Ishikawa (cell line): ENCODE measurements around the gene SAG.

Experiments used
- CREB1 ChIP-seq: IDR thresholded peaks from 2 replicates; pipeline ENCODE4 v1.6.1; 2012; ENCODE audit warnings: low read depth
- REST ChIP-seq: IDR thresholded peaks from 2 replicates; pipeline ENCODE4 v1.6.1; 2012; ENCODE audit warnings: low read depth, mild to moderate bottlenecking

- no peak for TF ChIP-seq CREB1
- no peak for TF ChIP-seq REST
Measured at GRCh38 chr2:233368756-233369155, 61.1 kb downstream of the SAG start.
